Measurements from ENCODE around the gene OSBP2.

The OSBP2 gene

DNA sequence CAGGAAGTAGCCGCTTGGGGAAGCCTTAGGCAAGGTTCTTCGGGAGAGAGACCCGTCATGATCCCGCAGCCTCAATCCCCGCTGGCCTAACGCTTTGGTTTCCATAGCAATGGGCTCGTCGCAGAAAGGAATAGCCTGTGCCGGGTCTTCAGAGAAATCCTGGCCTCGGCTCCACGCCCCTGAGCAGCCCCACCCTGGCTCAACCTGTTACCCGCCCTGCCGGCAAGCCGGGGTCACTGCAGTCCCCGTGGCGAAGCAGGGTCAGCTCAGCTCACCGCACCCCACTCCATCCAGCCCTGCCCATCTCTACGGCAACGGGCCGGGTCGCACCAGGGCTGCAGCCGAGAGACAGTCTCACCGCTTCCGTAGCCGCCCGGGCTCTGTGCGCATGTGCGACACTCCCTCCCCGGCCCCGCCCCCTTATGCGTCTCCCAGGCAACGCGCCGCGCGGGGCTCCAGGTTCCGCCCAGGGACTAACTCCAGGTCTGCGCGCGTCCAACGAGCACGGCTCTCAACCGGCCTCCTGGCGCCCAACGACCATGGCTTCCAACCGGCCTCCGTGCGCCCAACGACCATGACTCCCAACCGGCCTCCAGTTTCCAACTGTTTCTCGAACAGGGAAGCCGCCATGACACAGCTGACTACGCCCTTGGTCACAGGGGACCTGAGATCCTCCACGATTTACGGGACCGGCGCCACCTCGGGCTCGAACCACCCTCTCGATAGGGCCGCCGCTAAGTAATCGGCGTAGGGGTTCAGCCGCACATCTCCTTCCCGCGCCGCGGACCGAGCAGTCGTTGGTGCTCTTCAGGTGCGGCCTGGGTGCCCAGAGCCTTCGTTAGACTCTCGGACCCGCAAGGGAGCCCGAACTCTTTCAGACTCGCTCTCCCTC lies 26.9 kb upstream of the OSBP2 start, which contains the start of gene DUSP18:
Gene DUSP18, minus strand, starts transcription at position 382 of the 892 bp plus-strand sequence. CDS start 3,872 bp downstream, outside the sequence.
- no peak for TF ChIP-seq TAF1 (IDR thresholded peaks at IDR 0.05; ENCODE audit: borderline replicate concordance, insufficient read depth, low read length)
- TF ChIP-seq POLR2AphosphoS5 (IDR thresholded peaks at IDR 0.05; ENCODE audit: low read depth, low read length): peak; percentile 55; the same call in 1 of the 2 replicates

GRCh38 chr22:30668386-30668710 lies 26.3 kb upstream of the OSBP2 start:
- no peak for TF ChIP-seq REST (IDR thresholded peaks at IDR 0.05; ENCODE audit: insufficient read depth in 1 of 2, low read depth in 2 of 2, low read length in 2 of 2)
- TF ChIP-seq FOXP2 (optimal IDR thresholded peaks at IDR 0.05; ENCODE audit: borderline replicate concordance, extremely low read depth, extremely low read length, insufficient read depth): no peak
- TF ChIP-seq POLR2AphosphoS5 (IDR thresholded peaks at IDR 0.05; ENCODE audit: low read depth, low read length): no peak
- TF ChIP-seq TAF1 (IDR thresholded peaks at IDR 0.05; ENCODE audit: borderline replicate concordance, insufficient read depth, low read length): no peak
- TF ChIP-seq SIN3A (IDR thresholded peaks at IDR 0.05; ENCODE audit: borderline replicate concordance, insufficient read depth, low read length): no peak

GRCh38 chr22:30671071-30671470 lies 23.6 kb upstream of the OSBP2 start:
- TF ChIP-seq TAF1 (IDR thresholded peaks at IDR 0.05; ENCODE audit: borderline replicate concordance, insufficient read depth, low read length) (no peak), SIN3A (IDR thresholded peaks at IDR 0.05; ENCODE audit: borderline replicate concordance, insufficient read depth, low read length) (no peak), FOXP2 (optimal IDR thresholded peaks at IDR 0.05; ENCODE audit: borderline replicate concordance, extremely low read depth, extremely low read length, insufficient read depth) (no peak), REST (IDR thresholded peaks at IDR 0.05; ENCODE audit: insufficient read depth in 1 of 2, low read depth in 2 of 2, low read length in 2 of 2) (no peak)

- TF ChIP-seq TAF1 (IDR thresholded peaks at IDR 0.05; ENCODE audit: borderline replicate concordance, insufficient read depth, low read length) (no peak), REST (IDR thresholded peaks at IDR 0.05; ENCODE audit: insufficient read depth in 1 of 2, low read depth in 2 of 2, low read length in 2 of 2) (no peak), FOXP2 (optimal IDR thresholded peaks at IDR 0.05; ENCODE audit: borderline replicate concordance, extremely low read depth, extremely low read length, insufficient read depth) (no peak), SIN3A (IDR thresholded peaks at IDR 0.05; ENCODE audit: borderline replicate concordance, insufficient read depth, low read length) (no peak), POLR2AphosphoS5 (IDR thresholded peaks at IDR 0.05; ENCODE audit: low read depth, low read length) (no peak)
Observed at GRCh38 chr22:30673136-30673535, 21.5 kb upstream of the OSBP2 start.

DNA sequence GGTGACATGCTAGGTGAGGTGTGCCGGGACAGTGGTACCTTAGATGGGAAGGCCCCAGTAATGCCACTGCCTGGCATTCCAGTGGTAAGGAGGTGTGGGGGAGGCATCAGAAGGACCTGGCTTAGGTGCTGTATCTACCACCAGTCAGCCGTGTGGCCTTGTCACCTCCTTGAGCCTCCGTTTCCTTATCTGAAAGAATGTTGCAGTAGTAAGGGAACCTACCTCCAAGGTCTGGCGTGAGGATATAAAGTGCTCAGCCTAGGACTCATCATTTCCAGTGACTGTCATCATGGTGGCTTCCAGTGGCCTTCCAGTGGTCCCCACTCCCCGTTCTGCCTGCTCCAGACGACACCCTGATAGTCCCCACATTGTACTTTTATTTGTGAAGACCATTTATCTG lies 20.2 kb upstream of the OSBP2 start:
- TF ChIP-seq POLR2AphosphoS5 (IDR thresholded peaks at IDR 0.05; ENCODE audit: low read depth, low read length): no peak
- no peak for TF ChIP-seq SIN3A (IDR thresholded peaks at IDR 0.05; ENCODE audit: borderline replicate concordance, insufficient read depth, low read length)
- no peak for TF ChIP-seq REST (IDR thresholded peaks at IDR 0.05; ENCODE audit: insufficient read depth in 1 of 2, low read depth in 2 of 2, low read length in 2 of 2)
- TF ChIP-seq TAF1 (IDR thresholded peaks at IDR 0.05; ENCODE audit: borderline replicate concordance, insufficient read depth, low read length): no peak
- TF ChIP-seq FOXP2 (optimal IDR thresholded peaks at IDR 0.05; ENCODE audit: borderline replicate concordance, extremely low read depth, extremely low read length, insufficient read depth): no peak

Data from PFSK-1 (cell line).